H9 (cell line): ENCODE results near the gene DCLK2. TPM values are rescaled to one million over a fixed set of nuclear protein-coding genes. Genes with fewer than 3 reads are reported as not detected.
A peak's percentile ranks its signal among the peaks of the same experiment; 100 is the strongest.

Experiments
- DNase-seq: peaks from one replicate; pipeline ENCODE4 v3.0.0-alpha.2; 2017
- H2AFZ ChIP-seq: one replicate; pipeline ENCODE4 v1.6.1; 2013; ENCODE audit warnings: mild to moderate bottlenecking, low read length, control low read depth, moderate library complexity
- H2AK5ac ChIP-seq: 2 replicates; pipeline ENCODE4 v1.6.1; 2013; ENCODE audit warnings: low read length, control low read depth, mixed read lengths; ENCODE audit not compliant: insufficient read length
- H2BK120ac ChIP-seq: one replicate; pipeline ENCODE4 v1.6.1; 2013; ENCODE audit warnings: low read depth, mild to moderate bottlenecking, low read length, control low read depth, inconsistent platforms; ENCODE audit not compliant: poor library complexity, severe bottlenecking
- H2BK12ac ChIP-seq: 2 replicates; pipeline ENCODE4 v1.6.1; 2013; ENCODE audit warnings: low read length, control low read depth, mixed read lengths, low read depth; ENCODE audit not compliant: insufficient read length
- H2BK15ac ChIP-seq: 2 replicates; pipeline ENCODE4 v1.6.1; 2013; ENCODE audit warnings: low read depth, low read length, control low read depth
- H2BK20ac ChIP-seq: one replicate; pipeline ENCODE4 v1.6.1; 2013; ENCODE audit warnings: low read depth, mild to moderate bottlenecking, low read length, control low read depth, inconsistent platforms; ENCODE audit not compliant: poor library complexity, severe bottlenecking
- H2BK5ac ChIP-seq: 2 replicates; pipeline ENCODE4 v1.6.1; 2013; ENCODE audit warnings: low read length, control low read depth, mixed read lengths; ENCODE audit not compliant: insufficient read length
- H3K14ac ChIP-seq: 2 replicates; pipeline ENCODE4 v1.6.1; 2013; ENCODE audit warnings: low read length, control low read depth; ENCODE audit not compliant: insufficient read depth
- H3K18ac ChIP-seq: 2 replicates; pipeline ENCODE4 v1.6.1; 2013; ENCODE audit warnings: low read depth, mild to moderate bottlenecking, mixed read lengths, low read length, control low read depth; ENCODE audit not compliant: insufficient read length
- H3K23ac ChIP-seq: 2 replicates; pipeline ENCODE4 v1.6.1; 2013; ENCODE audit warnings: low read length, control low read depth, mixed read lengths, low read depth; ENCODE audit not compliant: insufficient read length
- H3K23me2 ChIP-seq: 2 replicates; pipeline ENCODE4 v1.6.1; 2013; ENCODE audit warnings: low read depth, mild to moderate bottlenecking, mixed read lengths, low read length, control low read depth; ENCODE audit not compliant: insufficient read length, poor library complexity, severe bottlenecking
- H3K27ac ChIP-seq: 2 replicates; pipeline ENCODE4 v1.5.1; 2013; ENCODE audit warnings: low read length, control low read depth, mixed read lengths, low read depth; ENCODE audit not compliant: insufficient read length
- H3K27me3 ChIP-seq: 2 replicates; pipeline ENCODE4 v1.6.1; 2013; ENCODE audit warnings: low read length, control low read depth, inconsistent platforms; ENCODE audit not compliant: insufficient read depth
- H3K4ac ChIP-seq: 2 replicates; pipeline ENCODE4 v1.6.1; 2013; ENCODE audit warnings: low read depth, mild to moderate bottlenecking, control low read depth, inconsistent platforms, low read length, moderate library complexity
- H3K4me1 ChIP-seq: 2 replicates; pipeline ENCODE4 v1.6.1; 2013; ENCODE audit warnings: low read length, control low read depth, inconsistent platforms; ENCODE audit not compliant: insufficient read depth
- H3K4me2 ChIP-seq: 2 replicates; pipeline ENCODE4 v1.6.1; 2013; ENCODE audit warnings: low read length, control low read depth, mixed read lengths; ENCODE audit not compliant: insufficient read length, insufficient read depth
- H3K56ac ChIP-seq: 2 replicates; pipeline ENCODE4 v1.6.1; 2013; ENCODE audit warnings: low read depth, mild to moderate bottlenecking, mixed read lengths, low read length, control low read depth; ENCODE audit not compliant: insufficient read length
- H3K79me1 ChIP-seq: 2 replicates; pipeline ENCODE4 v1.6.1; 2013; ENCODE audit warnings: low read depth, mild to moderate bottlenecking, moderate library complexity, low read length, control low read depth, inconsistent platforms; ENCODE audit not compliant: insufficient read depth, poor library complexity, severe bottlenecking
- H3K79me2 ChIP-seq: 2 replicates; pipeline ENCODE4 v1.6.1; 2013; ENCODE audit warnings: low read length, control low read depth, inconsistent platforms; ENCODE audit not compliant: insufficient read depth
- H3K9ac ChIP-seq: 2 replicates; pipeline ENCODE4 v1.6.1; 2013; ENCODE audit warnings: low read length, control low read depth, mixed read lengths; ENCODE audit not compliant: insufficient read length; ENCODE audit errors: extremely low read depth
- H3K9me3 ChIP-seq: one replicate; pipeline ENCODE4 v1.6.1; 2013; ENCODE audit warnings: low read depth, low read length, inconsistent platforms; ENCODE audit not compliant: control insufficient read depth
- H3T11ph ChIP-seq: one replicate; pipeline ENCODE4 v1.6.1; 2013; ENCODE audit warnings: mild to moderate bottlenecking, low read length, control low read depth, inconsistent platforms
- H4K20me1 ChIP-seq: one replicate; pipeline ENCODE4 v1.6.1; 2013; ENCODE audit not compliant: control insufficient read depth, insufficient read length, insufficient read depth
- H4K5ac ChIP-seq: 2 replicates; pipeline ENCODE4 v1.6.1; 2013; ENCODE audit warnings: low read depth, mild to moderate bottlenecking, mixed read lengths, low read length, control low read depth; ENCODE audit not compliant: insufficient read length
- H4K8ac ChIP-seq: replicated peaks from 2 replicates; pipeline ENCODE4 v1.6.1; 2013; ENCODE audit warnings: low read length, control low read depth, mixed read lengths, low read depth; ENCODE audit not compliant: insufficient read length
- H4K91ac ChIP-seq: 2 replicates; pipeline ENCODE4 v1.6.1; 2013; ENCODE audit warnings: low read depth, mild to moderate bottlenecking, moderate library complexity, mixed read lengths, low read length, control low read depth; ENCODE audit not compliant: insufficient read length
- H3K27ac Mint-ChIP-seq, 3 experiments: 2 replicates in 2 of 3; 3 replicates in 1 of 3; pipeline ENCODE4 v1.8.0; 2020 to 2021; ENCODE audit warnings: mixed read lengths in 3 of 3, mild to moderate bottlenecking in 1 of 3, moderate library complexity in 1 of 3
- H3K27me3 Mint-ChIP-seq: 2 replicates; pipeline ENCODE4 v1.8.0; 2021; ENCODE audit warnings: low read depth, mild to moderate bottlenecking, moderate library complexity, mixed read lengths
- H3K36me3 Mint-ChIP-seq, 3 experiments: 2 replicates in 2 of 3; 3 replicates in 1 of 3; pipeline ENCODE4 v1.8.0; 2020 to 2021; ENCODE audit warnings: low read depth in 3 of 3, mixed read lengths in 3 of 3; ENCODE audit not compliant: insufficient read depth in 1 of 3
- H3K4me1 Mint-ChIP-seq, 2 experiments: 2 replicates each; pipeline ENCODE4 v1.8.0; 2020; ENCODE audit warnings: mixed read lengths in 2 of 2
- H3K4me3 Mint-ChIP-seq, 2 experiments: 2 replicates in 1 of 2; 3 replicates in 1 of 2; pipeline ENCODE4 v1.8.0; 2020 to 2021; ENCODE audit warnings: mild to moderate bottlenecking in 2 of 2, mixed read lengths in 2 of 2, moderate library complexity in 1 of 2
- H3K9me3 Mint-ChIP-seq, 2 experiments: 2 replicates in 1 of 2; 3 replicates in 1 of 2; pipeline ENCODE4 v1.8.0; 2020; ENCODE audit warnings: mild to moderate bottlenecking in 2 of 2, mixed read lengths in 2 of 2, moderate library complexity in 1 of 2
- CTCF ChIP-seq: fragments of 200-600 bp; sonication (generic); conservative IDR thresholded peaks from 3 replicates; pipeline ENCODE4 v1.8.0; 2021; ENCODE audit warnings: antibody characterized with exemption, mild to moderate bottlenecking
- WGBS: extraction: QIAGEN DNeasy Blood & Tissue Kit; methylation state at CpG from one replicate; pipeline ENCODE4 v1.1.7; 2013; ENCODE audit warnings: missing lambda C conversion rate, low lambda C conversion rate, mixed read lengths; ENCODE audit not compliant: insufficient read length; ENCODE audit errors: extremely low coverage; 5-methylcytosine and 5-hydroxymethylcytosine counted together
- total RNA-seq: library from RNA; stranded (reverse); gene quantifications from 2 replicates; pipeline ENCODE4 v1.2.1, GENCODE V29; 2021

DCLK2 gene
- total RNA-seq, 1 experiment from 2014 or later = 0.33 TPM

DNA sequence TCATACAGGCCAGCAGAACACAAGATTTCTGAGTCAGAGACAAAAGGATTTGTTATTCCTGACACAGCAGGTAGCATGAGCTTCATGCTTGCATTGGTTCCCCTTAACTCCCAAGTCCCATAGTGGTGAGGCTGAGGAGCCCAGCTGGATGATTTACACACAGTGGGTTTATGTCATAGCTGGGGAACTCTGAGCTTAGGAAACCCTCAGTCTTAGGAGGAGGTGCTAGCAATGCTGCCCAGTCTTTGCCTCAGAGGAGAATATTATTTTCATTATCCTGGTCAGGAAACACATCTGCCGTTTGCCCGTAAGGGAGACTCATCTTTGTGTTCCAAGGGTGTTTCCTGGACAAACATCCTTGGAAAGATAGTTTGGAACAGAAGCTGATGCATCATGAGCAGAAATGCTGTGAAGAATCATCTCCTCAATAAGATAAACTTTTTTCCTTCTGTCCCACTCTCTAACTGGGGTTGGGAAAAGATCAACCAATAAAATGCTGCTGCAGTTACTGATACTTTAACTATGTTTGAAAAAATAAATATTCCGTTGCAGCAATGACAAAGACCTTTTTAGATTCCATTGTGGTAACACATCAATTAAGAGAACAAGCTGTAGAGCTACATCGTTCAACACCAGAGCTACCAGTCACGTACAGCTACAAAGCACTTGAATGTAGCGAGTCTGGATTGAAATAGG, 146.8 kb downstream of the DCLK2 start:
- no peak overlapping the region for H3K14ac ChIP-seq
- no peak overlapping the region for H3K27ac ChIP-seq
- no peak overlapping the region for H4K8ac ChIP-seq
- peaks cover 2% of the 10 kb centered on the region; the same call in 1 of the 2 replicates for H3K4me1 ChIP-seq
- Mint-ChIP-seq H3K27me3 (no peaks in the 10 kb centered on the region), H3K27ac (peak overlapping the region in 1 of 3 experiments; percentile 31; a peak in 1 of 7 replicates), H3K4me3 (no peak overlapping the region), H3K9me3 (no peaks in the 10 kb centered on the region), H3K4me1 (peaks cover 20% of the 10 kb centered on the region in 2 experiments), H3K36me3 (no peaks in the 10 kb centered on the region)
- H3K79me1 ChIP-seq = no peaks in the 10 kb centered on the region
- H4K91ac ChIP-seq = no peak overlapping the region
- no peak overlapping the region for H3T11ph ChIP-seq
- H3K56ac ChIP-seq = no peak overlapping the region
- H3K27me3 ChIP-seq = no peaks in the 10 kb centered on the region
- no CpG with 5 or more reads among the region's 6 CpGs for WGBS
- H3K4ac ChIP-seq = no peak overlapping the region
- no peak overlapping the region for H2AFZ ChIP-seq
- H3K23me2 ChIP-seq = no peaks in the 10 kb centered on the region
- no peaks in the 10 kb centered on the region for H3K79me2 ChIP-seq
- no peak overlapping the region for H2BK5ac ChIP-seq
- no peak overlapping the region for H3K9ac ChIP-seq
- no peak overlapping the region for H3K23ac ChIP-seq
- no peaks in the 10 kb centered on the region for H4K20me1 ChIP-seq
- TF ChIP-seq CTCF = no peak
- H2BK20ac ChIP-seq = no peak overlapping the region
- no peak overlapping the region for H3K4me2 ChIP-seq
- H3K9me3 ChIP-seq = no peaks in the 10 kb centered on the region
- H3K18ac ChIP-seq = no peak overlapping the region
- H4K5ac ChIP-seq = no peak overlapping the region
- H2BK12ac ChIP-seq = no peak overlapping the region
- H2BK120ac ChIP-seq = no peak overlapping the region
- no peak overlapping the region for H2BK15ac ChIP-seq
- DNase-seq = no peak
- H2AK5ac ChIP-seq = no peak overlapping the region
